Thymus (tissue), 11 donors: Measurements from ENCODE around the gene NUDT21. TPM values are rescaled to one million over a fixed set of nuclear protein-coding genes. Genes with fewer than 3 reads are reported as not detected.

Experiments
- DNase-seq, 9 donors: peaks; one replicate each; pipeline ENCODE4 v3.0.0-alpha.2; 2013; ENCODE audit warnings: low spot score in 9 of 9, low read depth in 6 of 9, missing footprints in 1 of 9
- H3K27ac ChIP-seq, 2 donors: one replicate each; pipeline ENCODE4 v1.5.1; 2013; ENCODE audit warnings: control low read depth in 1 of 2, low read depth in 1 of 2, low read length in 1 of 2, mild to moderate bottlenecking in 1 of 2, moderate library complexity in 1 of 2
- H3K27me3 ChIP-seq, 2 donors: one replicate each; pipeline ENCODE4 v1.5.1; 2013; ENCODE audit warnings: low read length in 1 of 2; ENCODE audit not compliant: control insufficient read depth in 2 of 2, insufficient read depth in 1 of 2
- H3K36me3 ChIP-seq, 2 donors: one replicate each; pipeline ENCODE4 v1.5.1; 2013; ENCODE audit warnings: low read length in 1 of 2, mild to moderate bottlenecking in 1 of 2, moderate library complexity in 1 of 2; ENCODE audit not compliant: control insufficient read depth in 2 of 2, insufficient read depth in 2 of 2
- H3K4me1 ChIP-seq, 2 donors: one replicate each; pipeline ENCODE4 v1.5.1; 2013; ENCODE audit warnings: low read length in 2 of 2; ENCODE audit not compliant: control insufficient read depth in 2 of 2, insufficient read depth in 2 of 2
- H3K4me3 ChIP-seq, 2 donors: one replicate each; pipeline ENCODE4 v1.5.1; 2013; ENCODE audit warnings: low read length in 2 of 2, control low read depth in 1 of 2, mild to moderate bottlenecking in 1 of 2
- H3K9me3 ChIP-seq, 2 donors: one replicate each; pipeline ENCODE4 v1.5.1; 2013; ENCODE audit warnings: low read length in 1 of 2, mild to moderate bottlenecking in 1 of 2; ENCODE audit not compliant: control insufficient read depth in 2 of 2, insufficient read depth in 1 of 2
- WGBS: extraction: QIAGEN DNeasy Blood & Tissue Kit; methylation state at CpG from one replicate; pipeline ENCODE4 v1.1.7; 2013; 5-methylcytosine and 5-hydroxymethylcytosine counted together
- polyA plus RNA-seq: library from polyadenylated mRNA; stranded (reverse); fragments of 200-250 nt; gene quantifications from one replicate; pipeline ENCODE4 v1.2.3, GENCODE V29; 2013
- total RNA-seq: library from RNA; stranded (reverse); fragments of 120-200 nt; gene quantifications from one replicate; pipeline ENCODE4 v1.2.4, GENCODE V29; 2013
- donor health status: healthy.

NUDT21 gene
- total and polyA plus RNA-seq, 2 donors: 40.3 to 79.7 TPM

GRCh38 chr16:56469748-56470147 is 18.6 kb upstream of the NUDT21 start:
- Histone ChIP-seq H3K27ac (no peak overlapping the region), H3K4me1 (no peaks in the 10 kb centered on the region), H3K9me3 (no peaks in the 10 kb centered on the region), H3K27me3 (no peaks in the 10 kb centered on the region), H3K36me3 (peaks cover 41 to 73% of the 10 kb centered on the region in 2 donors), H3K4me3 (no peak overlapping the region)
- 98% methylated on average over 7 of the region's 7 CpGs for WGBS
- no peak for DNase-seq

GRCh38 chr16:56468800-56469199 is 17.7 kb upstream of the NUDT21 start:
- Histone ChIP-seq H3K4me3 (no peak overlapping the region), H3K4me1 (no peaks in the 10 kb centered on the region), H3K36me3 (peaks cover 39 to 77% of the 10 kb centered on the region in 2 donors), H3K27ac (no peak overlapping the region), H3K9me3 (no peaks in the 10 kb centered on the region), H3K27me3 (no peaks in the 10 kb centered on the region)
- DNase-seq: no peak

- Histone ChIP-seq H3K9me3 (no peaks in the 10 kb centered on the region), H3K27ac (no peak overlapping the region), H3K4me3 (no peak overlapping the region), H3K4me1 (no peaks in the 10 kb centered on the region), H3K27me3 (no peaks in the 10 kb centered on the region), H3K36me3 (peaks cover 31 to 65% of the 10 kb centered on the region in 2 donors)
- WGBS: 98% methylated on average over 2 of the region's 2 CpGs
- DNase-seq: no peak
Observed at GRCh38 chr16:56466344-56466743, 15.2 kb upstream of the NUDT21 start.

GRCh38 chr16:56463153-56463552 is 12.0 kb upstream of the NUDT21 start:
- H3K27me3 ChIP-seq: no peaks in the 10 kb centered on the region
- no peaks in the 10 kb centered on the region for H3K9me3 ChIP-seq
- no peak overlapping the region for H3K4me3 ChIP-seq
- WGBS: 100% methylated on average over 6 of the region's 6 CpGs
- peaks cover 17 to 57% of the 10 kb centered on the region in 2 donors for H3K36me3 ChIP-seq
- H3K27ac ChIP-seq: no peak overlapping the region
- no peaks in the 10 kb centered on the region for H3K4me1 ChIP-seq
- DNase-seq: no peak

GRCh38 chr16:56462064-56462796 is 11.1 kb upstream of the NUDT21 start:
- WGBS: 96% methylated on average over 3 of the region's 3 CpGs
- Histone ChIP-seq H3K36me3 (peaks cover 21 to 53% of the 10 kb centered on the region in 2 donors), H3K4me3 (no peak overlapping the region), H3K27ac (no peak overlapping the region), H3K9me3 (no peaks in the 10 kb centered on the region), H3K27me3 (no peaks in the 10 kb centered on the region), H3K4me1 (no peaks in the 10 kb centered on the region)
- DNase-seq: no peak

GRCh38 chr16:56460101-56460500 is 9.0 kb upstream of the NUDT21 start:
- no peak for DNase-seq
- Histone ChIP-seq H3K4me3 (no peak overlapping the region), H3K4me1 (no peaks in the 10 kb centered on the region), H3K9me3 (no peaks in the 10 kb centered on the region), H3K27me3 (no peaks in the 10 kb centered on the region), H3K27ac (no peak overlapping the region), H3K36me3 (peaks cover 9 to 47% of the 10 kb centered on the region in 2 donors)
- 94% methylated on average over 2 of the region's 2 CpGs for WGBS

GRCh38 chr16:56457927-56458470 is 6.9 kb upstream of the NUDT21 start:
- H3K27me3 ChIP-seq: no peaks in the 10 kb centered on the region
- 98% methylated on average over 6 of the region's 6 CpGs for WGBS
- H3K4me1 ChIP-seq: no peaks in the 10 kb centered on the region
- peaks cover 9 to 55% of the 10 kb centered on the region in 2 donors for H3K36me3 ChIP-seq
- H3K27ac ChIP-seq: no peak overlapping the region
- no peaks in the 10 kb centered on the region for H3K9me3 ChIP-seq
- H3K4me3 ChIP-seq: no peak overlapping the region
- DNase-seq: no peak

GRCh38 chr16:56451753-56452689 is 889 bp upstream of the NUDT21 start:
- H3K27ac ChIP-seq: peak overlapping the region; percentile 75 to 88
- WGBS: 14% methylated on average over 31 of the region's 31 CpGs
- no peaks in the 10 kb centered on the region for H3K27me3 ChIP-seq
- H3K4me1 ChIP-seq: peaks cover 19 to 21% of the 10 kb centered on the region in 2 donors
- peaks cover 0 to 3% of the 10 kb centered on the region in 2 donors for H3K9me3 ChIP-seq
- peak in 5 of 9 donors; percentile 3 to 37 (median 14) for DNase-seq
- H3K4me3 ChIP-seq: peak overlapping the region; percentile 66 to 98
- H3K36me3 ChIP-seq: peaks cover 0 to 37% of the 10 kb centered on the region in 2 donors
